Measurements from ENCODE around the gene KLHL42.

DNA sequence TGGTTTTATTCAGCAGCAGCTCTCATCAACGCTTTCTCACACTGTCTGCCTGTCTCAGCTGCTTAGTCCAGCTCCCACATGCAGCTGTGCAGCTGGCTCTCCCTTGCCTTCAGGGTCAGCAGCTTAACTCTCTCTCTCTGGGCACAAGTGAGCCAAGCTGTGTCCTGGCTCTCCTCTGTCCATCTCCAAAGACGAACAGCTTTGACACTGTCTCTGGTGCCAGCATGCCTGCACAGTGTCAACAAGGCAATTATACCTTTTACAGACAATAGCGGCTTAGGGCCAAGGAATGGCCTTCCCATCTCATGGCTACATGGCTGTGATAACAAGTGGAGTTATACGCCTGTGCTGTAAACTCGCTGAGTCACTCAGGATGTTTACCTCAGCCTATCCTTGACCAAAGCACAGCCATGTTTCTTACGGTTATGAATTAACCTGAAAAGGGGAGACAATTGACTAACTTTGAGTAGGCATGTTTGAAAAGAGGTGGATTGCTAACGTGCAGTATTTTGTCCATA, 38.4 kb downstream of the KLHL42 start:
- TF ChIP-seq, protein P1, sequence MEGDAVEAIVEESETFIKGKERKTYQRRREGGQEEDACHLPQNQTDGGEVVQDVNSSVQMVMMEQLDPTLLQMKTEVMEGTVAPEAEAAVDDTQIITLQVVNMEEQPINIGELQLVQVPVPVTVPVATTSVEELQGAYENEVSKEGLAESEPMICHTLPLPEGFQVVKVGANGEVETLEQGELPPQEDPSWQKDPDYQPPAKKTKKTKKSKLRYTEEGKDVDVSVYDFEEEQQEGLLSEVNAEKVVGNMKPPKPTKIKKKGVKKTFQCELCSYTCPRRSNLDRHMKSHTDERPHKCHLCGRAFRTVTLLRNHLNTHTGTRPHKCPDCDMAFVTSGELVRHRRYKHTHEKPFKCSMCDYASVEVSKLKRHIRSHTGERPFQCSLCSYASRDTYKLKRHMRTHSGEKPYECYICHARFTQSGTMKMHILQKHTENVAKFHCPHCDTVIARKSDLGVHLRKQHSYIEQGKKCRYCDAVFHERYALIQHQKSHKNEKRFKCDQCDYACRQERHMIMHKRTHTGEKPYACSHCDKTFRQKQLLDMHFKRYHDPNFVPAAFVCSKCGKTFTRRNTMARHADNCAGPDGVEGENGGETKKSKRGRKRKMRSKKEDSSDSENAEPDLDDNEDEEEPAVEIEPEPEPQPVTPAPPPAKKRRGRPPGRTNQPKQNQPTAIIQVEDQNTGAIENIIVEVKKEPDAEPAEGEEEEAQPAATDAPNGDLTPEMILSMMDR (IDR thresholded peaks at IDR 0.05; ENCODE audit: low read depth, low read length) = no peak
- TF ChIP-seq POLR2A (IDR thresholded peaks at IDR 0.05; ENCODE audit: extremely low read depth, insufficient read length) (no peak), MYC (IDR thresholded peaks at IDR 0.05; ENCODE audit: low read depth, low read length) (no peak)
- TF ChIP-seq, protein P2, sequence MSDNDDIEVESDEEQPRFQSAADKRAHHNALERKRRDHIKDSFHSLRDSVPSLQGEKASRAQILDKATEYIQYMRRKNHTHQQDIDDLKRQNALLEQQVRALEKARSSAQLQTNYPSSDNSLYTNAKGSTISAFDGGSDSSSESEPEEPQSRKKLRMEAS (IDR thresholded peaks at IDR 0.05; ENCODE audit: low read depth, low read length) = no peak

All from NB4 (cell line).